HepG2 (cell line): ENCODE results near the gene RAB33B. TPM values are rescaled to one million over a fixed set of nuclear protein-coding genes. Genes with fewer than 3 reads are reported as not detected.

ENCODE experiments used
- AKNA ChIP-seq: sonication (generic); formaldehyde crosslinking; IDR thresholded peaks from 2 replicates; pipeline ENCODE4 v1.4.0; 2020; ENCODE audit warnings: missing genetic modification reagents, borderline replicate concordance
- ATM ChIP-seq: fragments of 450-650 bp; IDR thresholded peaks from 2 replicates; pipeline ENCODE4 v1.7.1; 2017; ENCODE audit warnings: mild to moderate bottlenecking, borderline replicate concordance
- CCAR2 ChIP-seq: fragments of 200-400 bp; formaldehyde crosslinking; optimal IDR thresholded peaks from 2 replicates; pipeline ENCODE3; 2018; ENCODE audit warnings: low read depth, mild to moderate bottlenecking, low read length, moderate library complexity
- CREB1 ChIP-seq, 2 experiments: fragments of 450-650 bp in 1 of 2; IDR thresholded peaks; 2 replicates each; pipeline ENCODE4 v1.6.1; 2016 to 2017; ENCODE audit warnings: control low read depth in 1 of 2, mild to moderate bottlenecking in 1 of 2, missing compliant biosample characterization in 1 of 2, missing genetic modification characterization in 1 of 2
- CREB3 ChIP-seq: sonication (generic); formaldehyde crosslinking; IDR thresholded peaks from 2 replicates; pipeline ENCODE4 v1.5.0; 2020; ENCODE audit warnings: missing genetic modification reagents
- FOXK2 ChIP-seq: fragments of 450-650 bp; IDR thresholded peaks from 2 replicates; pipeline ENCODE4 v1.6.1; 2016
- GABPA ChIP-seq, 2 experiments: IDR thresholded peaks; 2 replicates each; pipeline ENCODE4 v1.6.1; 2011 to 2016; ENCODE audit warnings: low read depth in 2 of 2, low read length in 1 of 2, missing biosample characterization in 1 of 2, missing genetic modification characterization in 1 of 2
- HNRNPLL ChIP-seq: fragments of 200-400 bp; formaldehyde crosslinking; IDR thresholded peaks from 2 replicates; pipeline ENCODE4 v1.6.1; 2017; ENCODE audit warnings: mild to moderate bottlenecking, low read depth, low read length; ENCODE audit not compliant: poor library complexity, severe bottlenecking
- IRX3 ChIP-seq: sonication (generic); formaldehyde crosslinking; IDR thresholded peaks from 2 replicates; pipeline ENCODE4 v1.8.1; 2023; ENCODE audit warnings: mild to moderate bottlenecking, low read depth, missing genetic modification reagents, borderline replicate concordance
- RAD21 ChIP-seq: fragments of 450-650 bp; formaldehyde crosslinking; IDR thresholded peaks from 2 replicates; pipeline ENCODE4 v1.5.0; 2020; ENCODE audit warnings: mild to moderate bottlenecking
- REXO4 ChIP-seq: sonication (generic); formaldehyde crosslinking; IDR thresholded peaks from 2 replicates; pipeline ENCODE4 v1.8.0; 2022; ENCODE audit warnings: missing genetic modification reagents, mild to moderate bottlenecking, borderline replicate concordance
- RNF2 ChIP-seq: fragments of 450-650 bp; conservative IDR thresholded peaks from 2 replicates; pipeline ENCODE4 v1.6.1; 2016; ENCODE audit warnings: low read depth
- TEAD2 ChIP-seq: sonication (generic); formaldehyde crosslinking; IDR thresholded peaks from 2 replicates; pipeline ENCODE4 v1.9.0; 2021; ENCODE audit warnings: missing genetic modification reagents
- YY1 ChIP-seq: IDR thresholded peaks from 2 replicates; pipeline ENCODE4 v1.6.1; 2011; ENCODE audit warnings: low read length, low read depth, moderate library complexity, mild to moderate bottlenecking; ENCODE audit not compliant: insufficient read depth, insufficient replicate concordance
- ZNF333 ChIP-seq: sonication (generic); formaldehyde crosslinking; IDR thresholded peaks from 2 replicates; pipeline ENCODE4 v1.4.0; 2020; ENCODE audit warnings: mild to moderate bottlenecking, missing genetic modification reagents, borderline replicate concordance
- ZNF431 ChIP-seq: sonication (generic); formaldehyde crosslinking; IDR thresholded peaks from 2 replicates; pipeline ENCODE4 v1.9.0; 2022; ENCODE audit warnings: missing genetic modification reagents, low read depth, mild to moderate bottlenecking, borderline replicate concordance
- ZNF577 ChIP-seq: sonication (generic); formaldehyde crosslinking; IDR thresholded peaks from 2 replicates; pipeline ENCODE4 v1.4.0; 2020; ENCODE audit warnings: mild to moderate bottlenecking, low read depth, missing genetic modification reagents, borderline replicate concordance
- ZNF580 ChIP-seq: IDR thresholded peaks from 2 replicates; pipeline ENCODE4 v1.6.1; 2016; ENCODE audit warnings: low read depth, borderline replicate concordance
- ZSCAN22 ChIP-seq: sonication (generic); formaldehyde crosslinking; IDR thresholded peaks from 2 replicates; pipeline ENCODE4 v1.4.0; 2020; ENCODE audit warnings: mild to moderate bottlenecking, missing genetic modification reagents
- polyA plus RNA-seq, 8 experiments: library from polyadenylated mRNA; depleted of rRNA in 3 of 8; stranded (reverse) in 7 of 8; unstranded in 1 of 8; fragments of >200 nt; fragmentation: Illumina TruSeq in 4 of 8; extraction: Trizol in 4 of 8; gene quantifications; 2 replicates each; pipeline versions ENCODE4 v1.2.1 to v1.2.3, GENCODE V29; 2011 to 2016; ENCODE audit warnings: low read depth in 4 of 8, missing spikeins in 1 of 8, mixed read lengths in 1 of 8; ENCODE audit not compliant: insufficient read depth in 1 of 8
- total RNA-seq, 5 experiments: library from RNA; depleted of rRNA; stranded (reverse); fragments of >200 nt; fragmentation: Illumina TruSeq; extraction: Trizol; gene quantifications; 2 replicates each; pipeline ENCODE4 v1.2.3, GENCODE V29; 2016; ENCODE audit warnings: low read depth in 1 of 5

RAB33B gene
- total and polyA plus RNA-seq, 2 of the 13 experiments (the other 11 are each of a cell fraction or from before 2014, with no cell fraction given), result 7.6 to 8.1 TPM

GRCh38 chr4:139453041-139453370 is 915 bp upstream of the RAB33B start (continued):
- TF ChIP-seq ZNF577 (CRISPR knock-in tag), result no peak
- TF ChIP-seq ZNF333, result no peak; the same call in 1 of the 2 replicates
- no peak for TF ChIP-seq REXO4 (CRISPR knock-in tag)
- TF ChIP-seq ZSCAN22 (CRISPR knock-in tag), result no peak
- TF ChIP-seq YY1, result no peak
- no peak for TF ChIP-seq AKNA (CRISPR knock-in tag)
- TF ChIP-seq FOXK2, result no peak
- TF ChIP-seq ZNF431 (CRISPR knock-in tag), result no peak
- TF ChIP-seq CCAR2, result no peak
- 0 out of 2 replicates have a peak, but pooled peaks have one; percentile 17 for TF ChIP-seq CREB3 (CRISPR knock-in tag)
- TF ChIP-seq TEAD2, result no peak
- no peak for TF ChIP-seq GABPA (IDR thresholded peaks at IDR 0.05; ENCODE audit: low read depth, low read length)
- no peak for TF ChIP-seq GABPA (CRISPR knock-in tag; IDR thresholded peaks at IDR 0.05; ENCODE audit: low read depth)
- TF ChIP-seq CREB1 (IDR thresholded peaks at IDR 0.05), result no peak
- TF ChIP-seq CREB1 (CRISPR knock-in tag; IDR thresholded peaks at IDR 0.05), result 0 out of 2 replicates have a peak, but pooled peaks have one; percentile 40
- TF ChIP-seq HNRNPLL, result no peak
- 0 out of 2 replicates have a peak, but pooled peaks have one; percentile 1 for TF ChIP-seq RAD21 (CRISPR knock-in tag)
- TF ChIP-seq ZNF580 (CRISPR knock-in tag), result no peak
- 0 out of 2 replicates have a peak, but pooled peaks have one; percentile 63 for TF ChIP-seq RNF2
- no peak for TF ChIP-seq IRX3 (CRISPR knock-in tag)
- TF ChIP-seq ATM, result no peak
